NCI-H2196 (cell line): Measurements from ENCODE around the gene MAPK9.

ENCODE experiments used
- DNase-seq: peaks from one replicate; lab custom pipeline; 2025; ENCODE audit not compliant: unreplicated experiment; lab: John Stamatoyannopoulos, UW

Gene MAPK9

DNA sequence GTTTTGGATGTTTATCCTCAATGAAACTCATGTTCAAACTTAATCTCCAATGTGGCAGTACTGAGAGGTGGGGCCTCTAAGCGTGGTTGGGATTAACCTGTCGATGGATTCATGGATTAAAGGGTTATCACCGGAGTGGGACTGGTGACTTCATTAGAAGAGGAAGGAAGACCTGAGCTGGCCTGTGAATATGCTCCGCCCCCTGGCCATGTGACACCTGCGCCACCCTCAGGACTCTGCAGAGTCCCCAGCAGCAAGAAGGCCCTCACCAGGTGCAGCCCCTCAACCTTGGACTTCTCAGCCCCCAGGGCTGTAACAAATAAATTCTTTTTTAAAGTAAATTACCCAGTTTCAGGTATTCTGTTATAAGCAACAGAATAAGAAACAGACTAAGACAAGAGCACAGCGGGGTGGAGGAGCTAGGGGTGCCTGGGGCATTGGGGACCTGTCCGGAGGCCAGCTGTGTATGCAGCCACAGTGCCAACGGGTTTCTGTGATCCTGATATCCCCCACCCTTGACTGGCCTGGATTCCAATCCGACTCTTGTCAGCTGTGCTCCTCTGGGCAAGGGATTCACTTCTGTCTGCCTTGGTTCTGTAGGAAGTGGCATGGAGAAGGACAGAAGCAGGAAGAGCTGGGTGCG lies 3.2 kb upstream of the MAPK9 start:
- DNase-seq = no peak

GRCh38 chr5:180294411-180294810 lies 2.5 kb upstream of the MAPK9 start:
- DNase-seq = no peak

DNA sequence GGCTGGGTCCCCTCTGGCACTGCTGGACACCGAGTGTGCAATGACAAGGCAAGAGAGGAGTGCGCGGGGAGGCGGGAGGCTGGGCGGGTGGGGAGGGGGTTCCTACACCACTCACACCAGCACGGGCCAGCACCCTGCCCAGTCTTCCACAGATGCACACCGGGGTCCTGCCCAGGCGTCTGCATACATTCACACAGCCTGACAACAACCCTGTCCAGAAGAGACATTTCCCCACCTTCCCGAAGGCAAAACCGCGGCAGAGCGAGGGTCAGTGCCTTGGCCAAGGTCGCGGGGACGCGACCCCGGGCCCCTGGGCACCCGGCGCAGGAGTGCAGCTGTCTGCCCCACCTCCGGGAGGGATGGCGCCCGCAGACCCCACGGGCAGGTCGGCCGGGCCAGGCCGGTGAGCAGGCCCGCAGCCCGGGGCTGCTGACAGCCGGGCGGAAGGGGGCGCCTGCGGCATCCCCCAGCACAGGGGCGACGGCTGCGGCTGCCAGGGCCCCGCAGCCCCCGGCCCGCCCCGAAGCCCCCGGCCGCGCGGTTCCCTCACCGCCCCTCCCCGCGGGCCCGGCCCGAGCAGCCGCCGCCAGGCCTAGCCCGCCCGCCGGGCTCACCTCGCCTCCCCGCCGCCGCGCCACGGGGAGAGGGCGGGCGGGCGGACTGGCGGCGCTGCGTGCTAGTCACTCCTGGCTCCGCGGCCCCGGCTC lies 496 bp downstream of the MAPK9 start:
- DNase-seq = no peak

DNA sequence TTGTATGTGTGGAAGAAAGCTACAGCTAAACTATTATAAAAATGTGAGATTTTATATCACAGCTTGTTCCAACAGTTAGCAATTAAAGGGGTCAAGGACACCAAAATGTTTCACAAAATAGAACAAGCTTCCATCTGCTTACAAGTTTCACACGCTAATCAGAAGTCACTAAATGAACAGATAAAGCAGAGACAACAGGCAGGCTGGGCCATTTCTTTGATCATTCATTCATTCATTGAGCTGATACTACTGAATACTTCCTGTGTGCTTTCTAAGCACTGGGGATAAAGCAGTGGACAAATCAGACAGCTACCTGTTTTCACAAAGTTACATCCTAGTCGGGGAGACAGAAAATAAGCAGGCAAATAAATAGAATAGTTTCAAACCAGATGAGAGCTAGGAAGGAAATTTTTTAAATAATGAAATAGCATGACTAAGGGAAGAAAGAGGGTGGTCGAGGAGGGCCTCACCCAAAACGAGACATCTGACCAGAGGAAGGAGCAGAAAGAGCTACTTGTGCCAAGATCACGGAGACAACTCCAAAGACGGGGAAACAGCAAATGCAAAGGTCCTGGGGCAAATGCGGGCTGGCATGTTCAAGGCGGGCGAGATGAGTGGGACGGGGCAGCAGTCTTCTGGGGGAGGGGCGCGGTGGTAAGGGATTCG lies 1.2 kb downstream of the MAPK9 start:
- DNase-seq = no peak

DNA sequence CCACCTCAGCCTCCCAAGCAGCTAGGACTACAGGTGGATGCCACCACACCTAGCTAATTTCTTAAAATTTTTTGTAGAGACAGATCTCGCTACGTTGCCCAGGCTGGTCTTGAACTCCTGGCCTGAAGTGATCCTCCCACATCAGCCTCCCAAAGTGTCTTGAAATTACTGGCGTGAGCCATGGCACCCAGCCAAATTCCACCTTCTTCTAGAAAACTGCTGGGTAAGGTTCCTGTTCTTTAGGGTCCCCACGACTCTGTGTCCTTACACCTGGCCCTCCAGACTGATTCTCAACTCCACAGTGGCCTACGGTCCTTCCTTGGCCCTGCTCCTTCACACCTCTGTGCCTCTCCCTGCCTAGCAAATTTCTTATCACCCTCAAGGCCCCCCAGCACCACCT lies 1.9 kb downstream of the MAPK9 start:
- DNase-seq = no peak

DNA sequence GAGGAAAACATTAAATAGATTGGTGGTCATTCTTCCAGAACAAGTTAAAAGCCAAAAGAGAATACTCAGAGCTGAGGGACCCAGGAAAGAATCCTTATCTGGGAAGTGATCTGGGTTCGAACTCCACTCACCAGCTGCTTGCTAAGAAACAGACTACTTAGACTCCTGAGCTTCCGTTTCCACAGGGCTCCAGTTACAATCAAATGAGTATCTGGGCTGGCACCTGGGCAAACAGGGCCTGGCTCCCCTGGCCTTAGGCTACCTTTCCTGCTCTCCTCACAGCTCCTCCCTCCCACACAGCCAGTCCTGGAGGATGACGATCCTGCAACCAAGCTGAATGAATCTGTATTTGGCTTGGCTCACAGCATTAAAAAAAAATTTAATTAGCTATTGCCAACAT lies 2.5 kb downstream of the MAPK9 start:
- peak; percentile 86 for DNase-seq

DNA sequence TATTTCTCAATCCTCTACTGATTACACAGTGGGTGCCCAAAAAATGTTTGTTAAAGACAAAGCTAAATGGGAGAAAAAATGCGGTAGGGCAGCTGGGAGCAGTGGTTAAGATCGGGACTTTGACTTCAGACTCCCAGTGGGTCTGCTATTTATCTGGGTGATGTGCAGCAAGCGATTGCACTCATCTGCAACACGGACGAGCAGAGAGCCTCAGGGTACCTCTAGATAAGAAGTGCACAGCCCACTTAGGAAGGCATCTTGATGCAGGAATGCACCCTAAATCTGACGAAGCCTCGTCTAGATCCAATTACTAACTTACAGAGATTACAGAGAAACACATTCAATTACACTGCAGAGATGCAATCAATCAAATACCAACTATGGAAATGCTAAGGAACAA lies 4.0 kb downstream of the MAPK9 start:
- no peak for DNase-seq

GRCh38 chr5:180287404-180287803 lies 4.5 kb downstream of the MAPK9 start:
- no peak for DNase-seq

DNA sequence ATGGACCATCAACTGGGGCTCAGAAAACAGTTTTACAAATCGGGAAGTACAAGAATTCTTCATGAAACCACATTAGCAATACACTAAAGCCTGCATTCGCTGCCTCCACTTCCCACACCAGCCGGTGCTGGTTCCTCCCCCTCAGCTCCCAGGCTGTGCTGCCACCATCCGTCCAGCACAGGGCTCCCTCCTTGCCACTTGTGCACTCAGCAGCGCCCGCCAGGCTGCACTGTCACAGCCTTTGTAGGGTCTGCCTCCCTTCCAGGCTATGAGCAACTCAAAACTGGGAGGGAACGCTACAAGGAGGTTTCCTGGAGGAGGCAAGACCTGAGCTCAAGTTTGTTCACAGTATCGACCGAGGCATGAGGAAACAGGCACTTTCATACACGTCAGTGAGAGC lies 7.7 kb downstream of the MAPK9 start:
- DNase-seq = no peak

DNA sequence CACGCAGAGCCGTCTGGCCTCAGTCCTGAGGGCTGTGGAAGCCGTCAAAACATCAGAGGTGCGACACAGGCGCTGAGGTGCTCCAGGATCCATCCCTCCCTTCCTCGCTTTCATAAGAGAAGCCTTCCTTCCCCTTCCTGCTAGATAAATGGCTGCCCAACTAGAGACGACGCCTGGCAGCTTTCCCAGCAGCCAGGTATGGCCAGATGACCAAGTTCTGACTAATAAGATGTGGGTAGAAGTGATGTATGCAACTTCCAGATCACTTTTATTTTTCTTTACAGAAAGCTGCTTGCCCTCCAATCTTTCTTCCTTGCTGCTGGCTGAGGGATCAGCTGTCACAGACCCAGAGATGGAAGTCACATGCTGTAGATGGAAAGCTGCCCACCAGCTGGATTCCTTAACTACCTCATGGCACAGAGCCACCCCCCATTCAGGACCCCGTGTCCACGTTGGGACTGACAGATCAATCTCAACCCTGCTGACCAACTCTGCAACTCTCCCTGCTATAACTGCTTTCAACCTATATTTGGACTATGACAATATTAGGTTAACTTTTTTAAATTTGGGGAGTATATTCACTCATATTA lies 8.8 kb downstream of the MAPK9 start:
- DNase-seq = no peak

- no peak for DNase-seq
Measured at GRCh38 chr5:180282281-180282680, 9.6 kb downstream of the MAPK9 start.

DNA sequence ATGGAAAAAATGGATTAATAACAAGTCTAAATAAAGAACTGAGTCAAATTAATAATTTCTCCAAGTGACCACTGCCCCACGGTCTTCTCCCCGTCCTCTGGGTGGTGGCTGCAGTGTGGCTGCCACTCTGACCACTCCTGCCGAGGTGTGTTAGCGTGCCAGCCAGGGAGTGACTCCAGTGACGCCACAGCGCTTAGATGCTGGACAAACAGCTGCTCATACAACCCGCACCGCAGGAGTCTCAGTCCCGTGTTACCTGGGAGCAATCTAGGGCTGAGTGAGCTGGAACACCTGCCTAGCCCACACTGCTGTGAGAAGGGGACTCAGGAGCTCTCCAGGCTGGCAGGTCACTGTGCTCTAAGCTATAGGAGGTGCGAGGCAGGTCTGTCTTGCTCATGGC lies 10.2 kb downstream of the MAPK9 start:
- no peak for DNase-seq

GRCh38 chr5:180274695-180275094 lies 17.2 kb downstream of the MAPK9 start:
- DNase-seq = no peak

DNA sequence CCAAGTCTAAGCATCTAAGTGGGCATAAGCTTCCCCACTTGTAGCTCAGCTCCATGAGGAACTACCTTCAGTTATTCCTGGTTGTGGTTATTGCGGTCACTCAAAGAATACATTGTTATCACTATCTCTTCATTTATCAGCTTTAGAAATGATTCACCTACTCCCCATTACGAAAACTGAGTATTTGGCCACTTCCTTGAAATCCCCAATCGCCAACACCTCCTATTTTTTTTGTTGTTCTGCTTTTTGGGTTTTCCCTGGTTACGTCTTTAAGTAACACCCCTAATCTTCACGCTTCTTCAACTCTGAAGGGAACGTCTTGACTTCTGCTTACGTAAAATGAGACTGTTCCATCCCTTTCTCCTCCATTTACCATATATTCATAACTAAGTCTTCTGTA lies 20.7 kb downstream of the MAPK9 start:
- DNase-seq = no peak

- DNase-seq = no peak
Measured at GRCh38 chr5:180259260-180259611, 32.6 kb downstream of the MAPK9 start.

DNA sequence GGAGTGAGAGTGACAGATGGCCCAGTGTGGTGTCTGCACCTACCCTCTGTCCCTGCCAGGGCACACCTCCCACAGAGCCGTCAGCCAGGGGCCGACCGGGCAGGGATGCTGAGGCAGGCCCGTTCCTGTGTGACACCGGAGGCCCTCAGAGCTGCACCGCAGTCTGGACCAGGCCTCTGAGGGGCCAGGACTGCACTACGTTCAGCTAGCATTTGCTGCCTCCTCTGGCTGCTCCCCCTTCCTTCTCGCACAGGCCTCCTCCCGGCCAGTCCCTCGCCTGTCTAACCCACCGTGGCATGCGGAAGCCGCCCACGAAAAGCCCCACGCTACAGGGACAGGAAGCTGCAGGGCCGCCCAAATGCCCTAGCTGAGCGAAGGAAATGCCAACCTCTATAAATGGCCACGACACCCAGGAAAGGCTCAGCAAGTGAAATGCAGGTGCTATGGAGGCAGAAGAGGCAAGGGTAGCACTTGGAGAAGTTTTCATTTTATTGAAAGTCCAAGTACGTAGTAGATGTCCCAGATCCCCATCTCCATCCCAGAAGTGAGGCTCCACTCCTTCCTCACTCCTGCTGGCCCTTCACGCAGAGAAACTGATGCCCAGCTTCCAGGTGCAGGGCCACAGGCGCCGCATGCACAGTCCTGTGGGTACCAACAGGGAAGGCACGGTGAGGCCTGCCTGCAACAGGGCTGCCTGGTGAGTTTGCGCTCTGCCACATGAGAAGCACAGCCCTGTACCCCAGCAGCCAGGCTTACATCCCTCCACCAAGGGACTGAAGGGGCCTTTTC lies 38.7 kb downstream of the MAPK9 start:
- DNase-seq = no peak

DNA sequence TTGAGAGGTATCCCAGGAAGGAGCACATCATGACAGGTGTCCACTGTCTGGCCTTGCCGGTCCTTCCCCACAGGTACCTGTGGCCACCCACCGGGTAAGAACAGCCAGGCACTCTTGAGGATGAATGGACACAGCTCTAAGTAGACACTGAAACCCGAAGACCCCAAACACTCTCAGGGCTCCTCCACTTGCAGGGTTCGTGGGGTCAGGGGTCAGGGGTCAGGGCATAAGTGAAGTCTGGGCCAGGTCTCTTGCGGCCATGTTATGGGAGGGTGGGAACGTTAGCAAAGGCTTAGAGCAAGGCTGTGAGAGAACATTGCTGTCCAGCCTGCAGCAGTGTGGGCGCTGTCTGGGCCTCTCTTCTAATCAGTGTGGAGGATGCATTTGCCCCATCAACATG lies 40.0 kb downstream of the MAPK9 start:
- DNase-seq = no peak

GRCh38 chr5:180251141-180251540 lies 40.7 kb downstream of the MAPK9 start:
- DNase-seq = no peak

DNA sequence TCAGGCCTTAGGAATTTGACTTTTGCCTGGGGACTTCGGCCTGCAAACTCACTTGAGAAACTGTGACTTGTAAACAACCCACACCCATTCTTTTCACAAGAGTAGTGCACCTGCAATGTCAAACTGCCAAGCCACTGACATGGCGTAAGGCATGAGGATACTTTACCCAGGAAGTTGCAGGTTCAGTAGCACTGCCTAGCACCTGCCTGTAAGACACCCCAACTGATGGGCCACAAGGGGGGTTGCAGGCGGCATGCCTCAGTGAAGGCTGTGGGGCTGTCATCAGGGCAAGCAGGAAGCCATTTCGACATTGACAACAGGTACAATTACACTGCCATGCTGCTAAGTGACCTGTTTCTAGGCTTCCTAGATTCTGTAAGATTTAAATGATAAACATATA lies 41.6 kb downstream of the MAPK9 start:
- DNase-seq = no peak

DNA sequence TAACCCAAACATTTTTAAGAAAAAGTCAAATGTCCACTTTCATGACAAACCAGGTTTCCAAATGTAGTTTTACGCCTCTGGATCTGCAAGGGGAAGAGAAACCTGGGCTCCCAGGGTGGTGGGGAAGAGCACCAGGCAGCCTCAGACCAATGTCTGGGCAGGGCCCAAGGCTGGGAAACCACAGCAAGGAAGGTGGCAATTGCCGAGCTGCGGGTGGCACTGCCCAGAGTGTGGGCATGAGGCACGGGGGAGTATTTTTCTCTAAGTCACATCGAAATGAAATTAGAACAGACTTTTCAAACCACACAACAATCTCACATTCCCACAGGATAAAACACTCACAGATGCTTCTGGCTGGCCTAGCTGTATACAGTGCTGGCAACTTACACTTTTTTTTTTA lies 50.3 kb downstream of the MAPK9 start:
- DNase-seq = no peak

- DNase-seq = no peak
Measured at GRCh38 chr5:180238631-180239030, 53.3 kb downstream of the MAPK9 start.
